Neural cell (in vitro differentiated cells): ENCODE measurements around the gene MBD1. TPM values are rescaled to one million over a fixed set of nuclear protein-coding genes. Genes with fewer than 3 reads are reported as not detected.
A peak's percentile ranks its signal among the peaks of the same experiment; 100 is the strongest.

ENCODE experiments used
- H2AFZ ChIP-seq: fragments of 200-600, 300-800 bp; sonication (generic), shearing (Covaris generic); 2 replicates; pipeline ENCODE4 v1.6.0; 2014; ENCODE audit warnings: low read depth, mild to moderate bottlenecking, antibody characterized with exemption, low read length, moderate library complexity
- H3F3A ChIP-seq: fragments of 200-600 bp; shearing (Covaris generic); 2 replicates; pipeline ENCODE4 v1.6.1; 2016; ENCODE audit warnings: mild to moderate bottlenecking, moderate library complexity, mixed read lengths, antibody characterized with exemption, low read length; ENCODE audit not compliant: insufficient read depth, poor library complexity, severe bottlenecking
- H3K27ac ChIP-seq: fragments of 200-600, 300-800 bp; sonication (generic), shearing (Covaris generic); 2 replicates; pipeline ENCODE4 v1.5.1; 2014; ENCODE audit warnings: mild to moderate bottlenecking, low read length, moderate library complexity
- H3K27me3 ChIP-seq: fragments of 300-800, 200-600 bp; sonication (generic), shearing (Covaris generic); 2 replicates; pipeline ENCODE4 v1.6.0; 2014; ENCODE audit warnings: mild to moderate bottlenecking, low read depth, low read length, moderate library complexity; ENCODE audit not compliant: insufficient read depth
- H3K36me3 ChIP-seq: fragments of 300-800, 200-600 bp; sonication (generic), shearing (Covaris generic); 2 replicates; pipeline ENCODE4 v1.5.1; 2014; ENCODE audit warnings: mild to moderate bottlenecking, antibody characterized with exemption, low read length, moderate library complexity; ENCODE audit not compliant: insufficient read depth
- H3K4me2 ChIP-seq: fragments of 300-800, 200-600 bp; sonication (generic), shearing (Covaris generic); 2 replicates; pipeline ENCODE4 v1.6.0; 2014; ENCODE audit warnings: mild to moderate bottlenecking, low read length
- H3K4me3 ChIP-seq: fragments of 300-800, 200-600 bp; sonication (generic), shearing (Covaris generic); 2 replicates; pipeline ENCODE4 v1.5.1; 2014; ENCODE audit warnings: mild to moderate bottlenecking, low read length, moderate library complexity
- H3K79me2 ChIP-seq: fragments of 200-600 bp; shearing (Covaris generic); replicated peaks from 2 replicates; pipeline ENCODE4 v1.6.0; 2014; ENCODE audit warnings: mild to moderate bottlenecking, low read length, moderate library complexity; ENCODE audit not compliant: insufficient read depth
- H3K9ac ChIP-seq: fragments of 300-800, 200-600 bp; sonication (generic), shearing (Covaris generic); 2 replicates; pipeline ENCODE4 v1.6.1; 2016; ENCODE audit warnings: mild to moderate bottlenecking, low read length, mixed read lengths
- H3K9me2 ChIP-seq: fragments of 200-600 bp; shearing (Covaris generic); 2 replicates; pipeline ENCODE4 v1.6.1; 2016; ENCODE audit warnings: mild to moderate bottlenecking, low read length, mixed read lengths; ENCODE audit not compliant: insufficient read depth
- H3K9me3 ChIP-seq: fragments of 200-600, 300-800 bp; sonication (generic), shearing (Covaris generic); 2 replicates; pipeline ENCODE4 v1.6.1; 2016; ENCODE audit warnings: mild to moderate bottlenecking, mixed run types, low read length, moderate library complexity, mixed read lengths
- H4K20me1 ChIP-seq: fragments of 200-600 bp; shearing (Covaris generic); 2 replicates; pipeline ENCODE4 v1.6.1; 2016; ENCODE audit warnings: mild to moderate bottlenecking, mixed run types; ENCODE audit not compliant: insufficient read depth
- EP300 ChIP-seq: fragments of 450-650 bp; conservative IDR thresholded peaks from 2 replicates; pipeline ENCODE4 v1.6.1; 2014; ENCODE audit warnings: antibody characterized with exemption, mild to moderate bottlenecking, moderate library complexity; ENCODE audit not compliant: poor library complexity, severe bottlenecking
- EZH2 ChIP-seq: fragments of 200-600, 300-800 bp; shearing (Covaris generic), sonication (generic); IDR thresholded peaks from 2 replicates; pipeline ENCODE4 v1.6.1; 2014; ENCODE audit warnings: antibody characterized with exemption, low read length, borderline replicate concordance, mild to moderate bottlenecking; ENCODE audit not compliant: insufficient read depth, poor library complexity, severe bottlenecking
- MXI1 ChIP-seq: fragments of 450-650 bp; conservative IDR thresholded peaks from 2 replicates; pipeline ENCODE4 v1.6.1; 2014; ENCODE audit warnings: antibody characterized with exemption, mild to moderate bottlenecking; ENCODE audit not compliant: poor library complexity, severe bottlenecking
- POLR2AphosphoS5 ChIP-seq: IDR thresholded peaks from 2 replicates; pipeline ENCODE4 v1.6.1; 2012
- SMC3 ChIP-seq: fragments of 450-650 bp; conservative IDR thresholded peaks from 2 replicates; pipeline ENCODE4 v1.6.1; 2014; ENCODE audit warnings: antibody characterized with exemption, mild to moderate bottlenecking, moderate library complexity; ENCODE audit not compliant: poor library complexity
- TAF1 ChIP-seq: IDR thresholded peaks from 2 replicates; pipeline ENCODE4 v1.6.1; 2012; ENCODE audit warnings: low read depth
- polyA plus RNA-seq: library from polyadenylated mRNA; depleted of rRNA; stranded (reverse); fragments of >200 nt; gene quantifications from 2 replicates; pipeline ENCODE4 v1.2.3, GENCODE V29; 2014
- TF ChIP-seq, protein P1 (sequence below): fragments of 450-650 bp; IDR thresholded peaks from 2 replicates; pipeline ENCODE4 v1.5.1; 2014; ENCODE audit warnings: antibody characterized with exemption, mild to moderate bottlenecking, moderate library complexity; ENCODE audit not compliant: poor library complexity, severe bottlenecking
- TF ChIP-seq, protein P2 (sequence below): IDR thresholded peaks from 2 replicates; pipeline ENCODE4 v1.6.1; 2012; ENCODE audit warnings: borderline replicate concordance

MBD1 gene
- polyA plus RNA-seq, 1 donor from 2014 or later, result 106 TPM

DNA sequence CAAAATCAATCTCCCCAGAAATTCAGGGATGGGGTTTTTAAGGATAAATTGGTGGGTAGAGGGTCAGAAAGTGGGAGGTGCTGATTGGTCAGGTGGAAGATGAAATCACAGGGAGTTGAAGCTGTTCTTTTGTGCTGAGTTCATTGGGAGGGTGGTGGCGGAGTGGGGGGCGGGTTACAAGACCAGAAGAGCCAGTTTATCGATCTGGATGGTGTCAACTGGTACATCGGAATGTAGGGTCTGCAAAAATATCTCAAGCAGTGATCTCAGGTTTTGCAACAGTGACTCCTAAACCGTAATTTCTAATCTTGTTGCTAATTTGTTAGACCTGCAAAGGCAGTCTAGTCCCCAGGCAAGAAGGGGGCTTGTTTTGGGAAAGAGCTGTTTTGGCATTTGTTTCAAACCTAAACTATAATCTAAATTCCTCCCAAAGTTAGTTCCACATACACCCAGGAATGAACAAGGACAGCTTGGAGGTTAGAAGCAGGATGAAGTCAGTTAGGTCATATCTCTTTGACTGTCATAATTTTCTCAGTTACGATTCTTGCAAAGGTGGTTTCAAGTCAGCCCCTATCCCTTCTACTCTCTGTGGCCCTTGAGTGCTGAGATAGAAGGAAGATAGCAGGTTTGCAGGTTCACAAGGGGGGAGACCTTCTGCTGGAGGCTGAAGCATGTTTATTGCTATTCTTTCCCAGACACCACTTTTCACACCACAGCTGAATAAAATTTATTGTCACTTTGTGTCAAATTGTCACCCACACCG lies 18.5 kb upstream of the MBD1 start:
- peaks cover 4% of the 10 kb centered on the region for H3K27me3 ChIP-seq
- H3K4me2 ChIP-seq, result no peak overlapping the region
- H3K4me3 ChIP-seq, result no peak overlapping the region
- no peaks in the 10 kb centered on the region for H3K36me3 ChIP-seq
- no peaks in the 10 kb centered on the region for H3K79me2 ChIP-seq
- H3K9ac ChIP-seq, result no peak overlapping the region
- no peaks in the 10 kb centered on the region for H4K20me1 ChIP-seq
- H3K9me3 ChIP-seq, result no peaks in the 10 kb centered on the region
- no peaks in the 10 kb centered on the region for H3F3A ChIP-seq
- TF ChIP-seq, protein P1, sequence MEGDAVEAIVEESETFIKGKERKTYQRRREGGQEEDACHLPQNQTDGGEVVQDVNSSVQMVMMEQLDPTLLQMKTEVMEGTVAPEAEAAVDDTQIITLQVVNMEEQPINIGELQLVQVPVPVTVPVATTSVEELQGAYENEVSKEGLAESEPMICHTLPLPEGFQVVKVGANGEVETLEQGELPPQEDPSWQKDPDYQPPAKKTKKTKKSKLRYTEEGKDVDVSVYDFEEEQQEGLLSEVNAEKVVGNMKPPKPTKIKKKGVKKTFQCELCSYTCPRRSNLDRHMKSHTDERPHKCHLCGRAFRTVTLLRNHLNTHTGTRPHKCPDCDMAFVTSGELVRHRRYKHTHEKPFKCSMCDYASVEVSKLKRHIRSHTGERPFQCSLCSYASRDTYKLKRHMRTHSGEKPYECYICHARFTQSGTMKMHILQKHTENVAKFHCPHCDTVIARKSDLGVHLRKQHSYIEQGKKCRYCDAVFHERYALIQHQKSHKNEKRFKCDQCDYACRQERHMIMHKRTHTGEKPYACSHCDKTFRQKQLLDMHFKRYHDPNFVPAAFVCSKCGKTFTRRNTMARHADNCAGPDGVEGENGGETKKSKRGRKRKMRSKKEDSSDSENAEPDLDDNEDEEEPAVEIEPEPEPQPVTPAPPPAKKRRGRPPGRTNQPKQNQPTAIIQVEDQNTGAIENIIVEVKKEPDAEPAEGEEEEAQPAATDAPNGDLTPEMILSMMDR, result no peak
- TF ChIP-seq TAF1, result no peak
- TF ChIP-seq, protein P2, sequence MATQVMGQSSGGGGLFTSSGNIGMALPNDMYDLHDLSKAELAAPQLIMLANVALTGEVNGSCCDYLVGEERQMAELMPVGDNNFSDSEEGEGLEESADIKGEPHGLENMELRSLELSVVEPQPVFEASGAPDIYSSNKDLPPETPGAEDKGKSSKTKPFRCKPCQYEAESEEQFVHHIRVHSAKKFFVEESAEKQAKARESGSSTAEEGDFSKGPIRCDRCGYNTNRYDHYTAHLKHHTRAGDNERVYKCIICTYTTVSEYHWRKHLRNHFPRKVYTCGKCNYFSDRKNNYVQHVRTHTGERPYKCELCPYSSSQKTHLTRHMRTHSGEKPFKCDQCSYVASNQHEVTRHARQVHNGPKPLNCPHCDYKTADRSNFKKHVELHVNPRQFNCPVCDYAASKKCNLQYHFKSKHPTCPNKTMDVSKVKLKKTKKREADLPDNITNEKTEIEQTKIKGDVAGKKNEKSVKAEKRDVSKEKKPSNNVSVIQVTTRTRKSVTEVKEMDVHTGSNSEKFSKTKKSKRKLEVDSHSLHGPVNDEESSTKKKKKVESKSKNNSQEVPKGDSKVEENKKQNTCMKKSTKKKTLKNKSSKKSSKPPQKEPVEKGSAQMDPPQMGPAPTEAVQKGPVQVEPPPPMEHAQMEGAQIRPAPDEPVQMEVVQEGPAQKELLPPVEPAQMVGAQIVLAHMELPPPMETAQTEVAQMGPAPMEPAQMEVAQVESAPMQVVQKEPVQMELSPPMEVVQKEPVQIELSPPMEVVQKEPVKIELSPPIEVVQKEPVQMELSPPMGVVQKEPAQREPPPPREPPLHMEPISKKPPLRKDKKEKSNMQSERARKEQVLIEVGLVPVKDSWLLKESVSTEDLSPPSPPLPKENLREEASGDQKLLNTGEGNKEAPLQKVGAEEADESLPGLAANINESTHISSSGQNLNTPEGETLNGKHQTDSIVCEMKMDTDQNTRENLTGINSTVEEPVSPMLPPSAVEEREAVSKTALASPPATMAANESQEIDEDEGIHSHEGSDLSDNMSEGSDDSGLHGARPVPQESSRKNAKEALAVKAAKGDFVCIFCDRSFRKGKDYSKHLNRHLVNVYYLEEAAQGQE, result no peak
- H2AFZ ChIP-seq, result no peak overlapping the region
- H3K27ac ChIP-seq, result no peak overlapping the region
- no peaks in the 10 kb centered on the region for H3K9me2 ChIP-seq

DNA sequence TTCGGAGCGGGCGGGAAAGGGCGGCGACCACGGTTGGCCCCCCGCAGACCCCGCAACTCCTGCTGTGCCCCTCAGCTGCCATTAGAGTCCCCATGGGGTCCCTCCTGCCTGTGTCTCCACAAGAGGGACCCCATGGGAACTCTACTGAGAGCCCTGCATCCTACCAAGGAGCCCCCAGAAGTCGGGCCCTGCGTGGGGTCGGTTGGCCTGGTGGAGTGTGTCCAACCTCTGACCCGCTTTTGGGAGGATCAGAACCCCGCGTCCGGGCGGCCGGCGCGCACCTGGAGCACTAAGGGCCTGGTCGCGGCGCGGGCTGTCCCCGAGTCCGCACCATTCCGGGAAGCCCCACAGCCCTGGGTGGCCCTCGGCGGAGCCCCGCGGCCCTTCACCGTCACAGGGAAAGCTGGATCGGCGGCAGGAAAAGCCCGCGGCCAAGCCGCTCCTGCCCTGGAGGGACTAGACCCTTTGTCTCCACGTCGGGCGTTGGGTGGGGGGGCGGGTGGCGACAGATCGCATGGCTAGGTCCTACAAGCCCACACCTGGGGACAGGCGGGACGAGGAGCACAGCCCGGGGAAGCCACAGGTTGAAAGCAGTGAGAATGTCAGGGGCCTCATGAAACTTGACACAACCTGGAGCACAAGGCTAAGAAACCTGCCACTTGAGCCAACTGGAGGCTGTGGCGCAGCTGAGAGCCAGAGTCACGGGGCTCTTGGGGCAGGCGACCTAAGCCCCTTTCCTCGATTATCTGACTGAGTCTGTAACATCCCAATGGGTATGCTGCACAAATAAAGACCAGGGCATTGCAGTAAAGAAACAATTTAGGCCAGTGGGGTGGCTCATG lies 17.3 kb upstream of the MBD1 start:
- Histone ChIP-seq H3K36me3 (no peaks in the 10 kb centered on the region), H3K79me2 (no peaks in the 10 kb centered on the region), H3K27me3 (peaks cover 4% of the 10 kb centered on the region), H2AFZ (no peak overlapping the region), H3K27ac (no peak overlapping the region), H3K9me3 (no peaks in the 10 kb centered on the region), H4K20me1 (no peaks in the 10 kb centered on the region), H3K9me2 (no peaks in the 10 kb centered on the region), H3K9ac (no peak overlapping the region), H3K4me2 (no peak overlapping the region), H3K4me3 (peak overlapping the region; percentile 63), H3F3A (no peaks in the 10 kb centered on the region)
- TF ChIP-seq SMC3, result no peak
- TF ChIP-seq, protein P2, result no peak
- TF ChIP-seq, protein P1, result no peak
- no peak for TF ChIP-seq MXI1
- no peak for TF ChIP-seq EZH2
- no peak for TF ChIP-seq EP300
- no peak for TF ChIP-seq POLR2AphosphoS5
